Neutrophil (primary cell): ENCODE results near the gene PCDHGB2.
"Not testable (repeated sequence)": the region's sequence is repeated elsewhere in the genome, so short reads cannot be mapped to it uniquely, and the experiment has no call there.

Experiments used
- H3K27ac ChIP-seq: fragments of 200-600 bp; sonication (generic); 2 replicates; pipeline ENCODE4 v1.5.1; 2016; ENCODE audit warnings: mild to moderate bottlenecking, moderate library complexity
- H3K27me3 ChIP-seq: fragments of 200-600 bp; sonication (generic); 2 replicates; pipeline ENCODE4 v1.6.0; 2016; ENCODE audit warnings: mild to moderate bottlenecking
- H3K36me3 ChIP-seq: fragments of 200-600 bp; sonication (generic); 2 replicates; pipeline ENCODE4 v1.5.1; 2017
- H3K4me1 ChIP-seq, 2 experiments: fragments of 200-600 bp in 1 of 2; sonication (generic) in 1 of 2; 1 replicate in 1 of 2; 2 replicates in 1 of 2; pipeline versions ENCODE4 v1.5.1 to v1.6.1; 2013 to 2016; ENCODE audit warnings: low read depth in 1 of 2, low read length in 1 of 2, mild to moderate bottlenecking in 1 of 2, moderate library complexity in 1 of 2; ENCODE audit not compliant: control insufficient read depth in 1 of 2, insufficient read depth in 1 of 2
- H3K4me3 ChIP-seq, 2 experiments: fragments of 200-600 bp in 1 of 2; sonication (generic) in 1 of 2; 1 replicate in 1 of 2; 2 replicates in 1 of 2; pipeline ENCODE4 v1.5.1; 2013 to 2016; ENCODE audit warnings: low read depth in 1 of 2, low read length in 1 of 2, mild to moderate bottlenecking in 1 of 2, moderate library complexity in 1 of 2
- H3K9me3 ChIP-seq: fragments of 200-600 bp; sonication (generic); 2 replicates; pipeline ENCODE4 v1.5.1; 2016
- CTCF ChIP-seq: fragments of 200-600 bp; sonication (generic); IDR thresholded peaks from 2 replicates; pipeline ENCODE4 v1.5.1; 2016; ENCODE audit warnings: antibody characterized with exemption

Gene PCDHGB2

GRCh38 chr5:141345327-141345726 is 14.5 kb upstream of the PCDHGB2 start:
- Histone ChIP-seq H3K4me1 (no peaks in the 10 kb centered on the region), H3K27ac (no peak overlapping the region), H3K27me3 (peaks cover 89% of the 10 kb centered on the region), H3K4me3 (no peak overlapping the region), H3K36me3 (no peaks in the 10 kb centered on the region), H3K9me3 (peaks cover 12% of the 10 kb centered on the region)
- TF ChIP-seq CTCF = no peak

GRCh38 chr5:141346017-141346416 is 13.8 kb upstream of the PCDHGB2 start:
- H3K9me3 ChIP-seq, H3K4me3 ChIP-seq, H3K27ac ChIP-seq, H3K4me1 ChIP-seq, H3K36me3 ChIP-seq: not testable (repeated sequence)
- H3K27me3 ChIP-seq = peaks cover 89% of the 10 kb centered on the region

- Histone ChIP-seq H3K27ac (no peak within 1 kb of the TSS), H3K4me1 (no peaks in the 10 kb centered on the region), H3K36me3 (no peaks in the 10 kb centered on the region), H3K4me3 (no peak within 1 kb of the TSS), H3K27me3 (peaks cover 89% of the 10 kb centered on the region), H3K9me3 (peaks cover 19% of the 10 kb centered on the region)
- TF ChIP-seq CTCF = no peak
These were observed 9.7 kb upstream of the PCDHGB2 start, which contains the start of gene PCDHGB1 for GRCh38 chr5:141349917-141350619. TSS of gene PCDHGB1 (plus strand) at chr5:141350099. CDS start at chr5:141350261, 162 bp downstream.

GRCh38 chr5:141351591-141351990 is 8.2 kb upstream of the PCDHGB2 start:
- H3K27me3 ChIP-seq = peaks cover 91% of the 10 kb centered on the region

GRCh38 chr5:141354900-141355469 is 4.8 kb upstream of the PCDHGB2 start, which contains the start of gene PCDHGA4:
TSS of gene PCDHGA4 (plus strand) at chr5:141355021. CDS start at chr5:141355108, 87 bp downstream.
- no peak for TF ChIP-seq CTCF
- no peak within 1 kb of the TSS for H3K27ac ChIP-seq
- H3K4me3 ChIP-seq = no peak within 1 kb of the TSS
- no peaks in the 10 kb centered on the region for H3K4me1 ChIP-seq
- no peaks in the 10 kb centered on the region for H3K36me3 ChIP-seq
- peaks cover 100% of the 10 kb centered on the region for H3K27me3 ChIP-seq
- H3K9me3 ChIP-seq = peaks cover 22% of the 10 kb centered on the region

More at GRCh38 chr5:141351591-141351990, 8.2 kb upstream of the PCDHGB2 start:
- Histone ChIP-seq H3K27ac (no peak overlapping the region), H3K9me3 (peaks cover 19% of the 10 kb centered on the region), H3K4me3 (no peak overlapping the region), H3K4me1 (no peaks in the 10 kb centered on the region), H3K36me3 (no peaks in the 10 kb centered on the region)
- TF ChIP-seq CTCF = no peak

GRCh38 chr5:141355641-141356040 is 4.2 kb upstream of the PCDHGB2 start:
- Histone ChIP-seq H3K27ac (no peak overlapping the region), H3K4me1 (no peaks in the 10 kb centered on the region), H3K4me3 (no peak overlapping the region), H3K9me3 (peaks cover 23% of the 10 kb centered on the region), H3K36me3 (no peaks in the 10 kb centered on the region), H3K27me3 (peaks cover 100% of the 10 kb centered on the region)
- no peak for TF ChIP-seq CTCF
